ENCODE measurements around the gene ZDHHC11.

DNA sequence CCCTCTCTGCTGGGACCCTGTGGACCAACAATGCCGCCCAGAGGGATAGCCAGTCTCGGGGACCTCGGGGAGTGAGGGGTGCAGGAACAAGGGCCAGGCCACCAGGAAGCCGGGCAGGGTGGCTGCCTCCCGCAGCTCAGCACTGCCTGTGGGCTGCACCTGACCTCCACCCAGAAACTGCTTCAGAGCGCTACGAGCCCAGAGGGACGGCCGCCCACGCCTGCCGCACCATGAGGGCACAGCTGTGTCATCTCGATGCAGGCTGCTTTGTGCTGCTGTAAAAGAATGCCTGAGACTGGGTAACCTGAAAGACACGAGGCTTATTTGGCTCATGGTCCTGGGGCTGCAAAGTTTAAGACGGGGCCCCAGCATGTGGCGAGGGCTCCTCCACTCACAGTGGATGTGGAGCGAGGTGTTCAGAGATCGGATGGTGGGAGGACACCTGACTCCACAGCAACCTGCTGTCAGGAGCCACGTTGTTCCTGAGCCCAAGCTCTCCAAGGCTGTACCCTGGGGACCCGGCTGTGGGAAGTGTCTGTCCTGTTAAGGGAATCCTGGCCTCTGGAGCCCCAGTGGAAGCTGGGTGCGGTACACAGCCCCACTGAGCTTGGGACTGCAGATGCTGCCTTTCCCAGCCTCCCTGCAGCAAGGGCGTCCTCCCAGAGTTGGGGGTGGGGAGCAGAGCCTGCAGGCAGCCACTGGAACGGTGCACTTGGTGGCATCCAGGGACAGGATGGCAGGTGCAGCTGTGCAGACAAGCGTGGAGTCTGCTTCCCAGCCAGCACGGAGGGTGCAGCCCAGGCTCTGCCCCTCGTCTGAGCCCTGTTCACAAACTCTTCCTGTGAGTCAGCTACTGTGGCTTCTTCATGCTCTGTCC, 11.8 kb upstream of the ZDHHC11 start:
- TF ChIP-seq, protein P1, sequence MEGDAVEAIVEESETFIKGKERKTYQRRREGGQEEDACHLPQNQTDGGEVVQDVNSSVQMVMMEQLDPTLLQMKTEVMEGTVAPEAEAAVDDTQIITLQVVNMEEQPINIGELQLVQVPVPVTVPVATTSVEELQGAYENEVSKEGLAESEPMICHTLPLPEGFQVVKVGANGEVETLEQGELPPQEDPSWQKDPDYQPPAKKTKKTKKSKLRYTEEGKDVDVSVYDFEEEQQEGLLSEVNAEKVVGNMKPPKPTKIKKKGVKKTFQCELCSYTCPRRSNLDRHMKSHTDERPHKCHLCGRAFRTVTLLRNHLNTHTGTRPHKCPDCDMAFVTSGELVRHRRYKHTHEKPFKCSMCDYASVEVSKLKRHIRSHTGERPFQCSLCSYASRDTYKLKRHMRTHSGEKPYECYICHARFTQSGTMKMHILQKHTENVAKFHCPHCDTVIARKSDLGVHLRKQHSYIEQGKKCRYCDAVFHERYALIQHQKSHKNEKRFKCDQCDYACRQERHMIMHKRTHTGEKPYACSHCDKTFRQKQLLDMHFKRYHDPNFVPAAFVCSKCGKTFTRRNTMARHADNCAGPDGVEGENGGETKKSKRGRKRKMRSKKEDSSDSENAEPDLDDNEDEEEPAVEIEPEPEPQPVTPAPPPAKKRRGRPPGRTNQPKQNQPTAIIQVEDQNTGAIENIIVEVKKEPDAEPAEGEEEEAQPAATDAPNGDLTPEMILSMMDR (IDR thresholded peaks at IDR 0.05; ENCODE audit: insufficient read depth, low read length), result no peak
- no peak for TF ChIP-seq GABPA (IDR thresholded peaks at IDR 0.05; ENCODE audit: low read depth)
- TF ChIP-seq POLR2AphosphoS5 (IDR thresholded peaks at IDR 0.05; ENCODE audit: low read depth), result no peak; the same call in 1 of the 2 replicates
- TF ChIP-seq REST (IDR thresholded peaks at IDR 0.05; ENCODE audit: insufficient replicate concordance, low read depth), result no peak
- no peak for TF ChIP-seq SPI1 (IDR thresholded peaks at IDR 0.05; ENCODE audit: borderline replicate concordance, low read depth)
